ENCODE measurements around the gene WDR77. TPM values are rescaled to one million over a fixed set of nuclear protein-coding genes. Genes with fewer than 3 reads are reported as not detected.
A peak's percentile ranks its signal among the peaks of the same experiment; 100 is the strongest.

WDR77 gene
- total RNA-seq, 2 experiments from 2014 or later, result 12.4 to 15.1 TPM

DNA sequence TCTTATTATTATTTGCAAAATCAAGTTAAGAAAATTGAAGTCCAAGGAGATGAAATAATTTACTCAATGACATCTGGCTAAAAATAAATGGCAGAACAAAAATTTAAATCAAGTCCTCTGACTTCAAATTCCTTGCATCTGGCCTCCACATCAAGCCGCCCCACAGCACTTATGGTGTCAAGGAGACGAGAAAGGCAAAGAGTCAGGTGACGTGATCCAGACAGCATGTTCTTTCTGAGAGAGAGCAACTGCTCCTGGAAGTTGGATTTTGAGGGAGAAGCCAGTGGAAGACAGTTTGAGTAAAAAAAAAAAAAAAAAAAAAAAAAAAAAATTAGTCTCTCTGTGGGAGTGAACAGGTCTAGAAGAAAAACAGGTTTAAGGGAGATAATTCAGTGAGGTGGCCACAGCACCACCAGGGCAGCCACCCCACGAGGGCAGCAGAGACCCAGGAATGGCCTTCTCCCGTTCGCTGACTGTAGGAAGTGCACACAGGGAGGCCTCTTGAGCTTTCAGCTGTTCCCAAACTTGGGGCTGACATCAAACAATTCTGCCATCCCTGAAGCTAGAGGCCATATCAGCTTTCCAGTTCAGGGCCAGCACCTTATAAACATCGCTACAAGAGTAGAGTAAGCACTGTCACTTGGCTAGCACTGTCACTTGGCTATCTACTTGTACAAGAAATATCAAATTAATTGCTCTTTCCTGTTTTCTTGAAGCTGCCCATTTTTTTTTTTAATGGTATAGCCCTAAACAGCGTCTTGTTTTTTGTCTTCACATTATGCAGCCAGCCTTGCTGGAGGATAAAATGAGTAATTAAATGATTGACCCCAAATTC lies 32.5 kb upstream of the WDR77 start:
- H3K4me3 Mint-ChIP-seq, result peak overlapping the region; percentile 55
- TF ChIP-seq, protein P1, sequence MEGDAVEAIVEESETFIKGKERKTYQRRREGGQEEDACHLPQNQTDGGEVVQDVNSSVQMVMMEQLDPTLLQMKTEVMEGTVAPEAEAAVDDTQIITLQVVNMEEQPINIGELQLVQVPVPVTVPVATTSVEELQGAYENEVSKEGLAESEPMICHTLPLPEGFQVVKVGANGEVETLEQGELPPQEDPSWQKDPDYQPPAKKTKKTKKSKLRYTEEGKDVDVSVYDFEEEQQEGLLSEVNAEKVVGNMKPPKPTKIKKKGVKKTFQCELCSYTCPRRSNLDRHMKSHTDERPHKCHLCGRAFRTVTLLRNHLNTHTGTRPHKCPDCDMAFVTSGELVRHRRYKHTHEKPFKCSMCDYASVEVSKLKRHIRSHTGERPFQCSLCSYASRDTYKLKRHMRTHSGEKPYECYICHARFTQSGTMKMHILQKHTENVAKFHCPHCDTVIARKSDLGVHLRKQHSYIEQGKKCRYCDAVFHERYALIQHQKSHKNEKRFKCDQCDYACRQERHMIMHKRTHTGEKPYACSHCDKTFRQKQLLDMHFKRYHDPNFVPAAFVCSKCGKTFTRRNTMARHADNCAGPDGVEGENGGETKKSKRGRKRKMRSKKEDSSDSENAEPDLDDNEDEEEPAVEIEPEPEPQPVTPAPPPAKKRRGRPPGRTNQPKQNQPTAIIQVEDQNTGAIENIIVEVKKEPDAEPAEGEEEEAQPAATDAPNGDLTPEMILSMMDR (IDR thresholded peaks at IDR 0.05), result peak; percentile 51
- peaks cover 62% of the 10 kb centered on the region for H3K4me1 Mint-ChIP-seq (ENCODE audit: low read depth)
- H3K27ac Mint-ChIP-seq, result no peak overlapping the region
- Histone ChIP-seq H3K4me3 (ENCODE audit: low read length) (no peak overlapping the region), H3K27me3 (ENCODE audit: control insufficient read depth in 1 of 2, insufficient read depth in 2 of 2, low read length in 2 of 2) (no peaks in the 10 kb centered on the region), H3K4me1 (ENCODE audit: insufficient read depth, low read length) (peaks cover 30% of the 10 kb centered on the region), H3K9me3 (ENCODE audit: control insufficient read depth in 1 of 2, insufficient read depth in 1 of 2, low read length in 2 of 2) (no peaks in the 10 kb centered on the region), H3K27ac (ENCODE audit: low read depth in 1 of 2, low read length in 2 of 2) (no peak overlapping the region), H3K36me3 (ENCODE audit: insufficient read depth, low read length) (peaks cover 12% of the 10 kb centered on the region)
- peaks cover 19% of the 10 kb centered on the region for H3K36me3 Mint-ChIP-seq (ENCODE audit: low read depth)
- CTCF ChIA-PET, result interaction anchor here (0.6 to 2.0 kb wide), 10 partner anchors 9 to 288 kb away, joined by 3 to 10 read pairs (median 4); partner anchors contain the start of gene DDX20
- POLR2A ChIA-PET, result interaction anchor here (0.7 to 2.5 kb wide), 6 partner anchors 9 to 273 kb away, joined by 3 to 12 read pairs (median 4); partner anchors contain the start of genes ADORA3 and TMIGD3
- intact Hi-C loops (cut with DNase I, micrococcal nuclease), result loop anchor here in 1 of 2 experiments (2.0 to 5.0 kb wide), 4 partner anchors 231 to 886 kb away; no protein-coding TSS in a partner anchor
- ATAC-seq (ENCODE audit: poor library complexity) (peak; percentile 40), DNase-seq (peak; percentile 17 to 79 (median 56))
- H3K27me3 Mint-ChIP-seq, result no peaks in the 10 kb centered on the region
- H3K9me3 Mint-ChIP-seq, result no peaks in the 10 kb centered on the region

DNA sequence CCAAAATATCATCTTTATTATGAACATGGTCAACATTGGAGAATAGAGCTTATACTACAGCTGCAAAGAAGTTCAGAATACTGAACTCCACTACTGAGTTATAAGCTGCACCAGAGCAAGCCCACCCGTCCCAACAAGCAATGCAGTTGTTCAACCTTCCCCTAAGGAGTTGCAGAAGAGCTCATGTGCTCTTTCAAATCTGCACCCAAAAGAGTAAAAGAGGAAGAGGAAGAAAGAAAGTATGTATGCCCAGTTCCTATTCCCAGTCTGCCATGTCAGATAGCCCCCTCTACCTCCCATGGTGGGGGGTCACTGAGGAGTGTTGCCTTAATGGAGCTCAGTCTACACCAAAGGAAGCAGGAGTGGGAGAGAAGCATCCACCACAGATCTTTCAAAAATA lies 31.6 kb upstream of the WDR77 start:
- peaks cover 12% of the 10 kb centered on the region for H3K36me3 ChIP-seq (ENCODE audit: insufficient read depth, low read length)
- TF ChIP-seq, protein P1 (IDR thresholded peaks at IDR 0.05), result no peak
- H3K27me3 Mint-ChIP-seq, result no peaks in the 10 kb centered on the region
- ChIA-PET CTCF (interaction anchor here (1.3 to 2.0 kb wide), 2 partner anchors 27 to 289 kb away, joined by 3 to 10 read pairs; no protein-coding TSS in a partner anchor), POLR2A (interaction anchor here (1.0 to 2.5 kb wide), 2 partner anchors 10 to 28 kb away, joined by 3 to 8 read pairs; no protein-coding TSS in a partner anchor)
- DNase-seq, result no peak
- H3K27me3 ChIP-seq (ENCODE audit: control insufficient read depth in 1 of 2, insufficient read depth in 2 of 2, low read length in 2 of 2), result no peaks in the 10 kb centered on the region
- peaks cover 40% of the 10 kb centered on the region for H3K4me1 ChIP-seq (ENCODE audit: insufficient read depth, low read length)
- no peaks in the 10 kb centered on the region for H3K9me3 ChIP-seq (ENCODE audit: control insufficient read depth in 1 of 2, insufficient read depth in 1 of 2, low read length in 2 of 2)
- H3K4me3 ChIP-seq (ENCODE audit: low read length), result no peak overlapping the region
- intact Hi-C loops (cut with DNase I, micrococcal nuclease), result loop anchor here in 1 of 2 experiments (2.0 to 5.0 kb wide), 4 partner anchors 232 to 887 kb away; no protein-coding TSS in a partner anchor
- no peak overlapping the region for H3K27ac Mint-ChIP-seq
- peaks cover 71% of the 10 kb centered on the region for H3K4me1 Mint-ChIP-seq (ENCODE audit: low read depth)
- H3K9me3 Mint-ChIP-seq, result no peaks in the 10 kb centered on the region
- no peak overlapping the region for H3K4me3 Mint-ChIP-seq
- H3K36me3 Mint-ChIP-seq (ENCODE audit: low read depth), result peaks cover 21% of the 10 kb centered on the region
- no peak for ATAC-seq (ENCODE audit: poor library complexity)
- no peak overlapping the region for H3K27ac ChIP-seq (ENCODE audit: low read depth in 1 of 2, low read length in 2 of 2)

DNA sequence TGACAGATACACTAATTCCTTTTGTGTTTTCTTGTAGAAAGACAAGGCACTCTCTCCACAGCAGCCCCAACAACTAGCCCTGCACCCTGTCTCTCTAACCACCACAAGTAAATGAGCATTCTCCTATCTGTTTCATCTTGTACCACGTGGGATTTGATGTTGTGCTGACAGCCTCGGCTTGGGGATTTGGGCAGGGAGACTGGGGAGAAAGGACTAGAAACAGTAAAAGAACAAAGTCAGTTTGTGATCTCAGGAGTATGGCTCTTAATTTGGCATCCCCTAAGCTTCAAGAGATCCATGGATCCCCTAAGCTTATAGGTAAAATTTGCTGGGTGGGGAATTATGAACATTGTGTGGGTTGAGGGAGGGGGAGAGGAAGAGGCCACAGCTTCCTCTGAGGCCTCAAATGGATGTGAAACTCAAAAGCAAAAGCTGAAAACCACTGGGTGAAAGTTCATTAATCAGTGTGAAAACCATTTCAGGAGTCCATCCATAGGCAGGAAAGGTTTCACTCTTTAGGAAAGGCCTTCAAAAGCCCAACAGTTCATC lies 27.8 kb upstream of the WDR77 start:
- no peaks in the 10 kb centered on the region for H3K9me3 Mint-ChIP-seq
- Histone ChIP-seq H3K27me3 (ENCODE audit: control insufficient read depth in 1 of 2, insufficient read depth in 2 of 2, low read length in 2 of 2) (no peaks in the 10 kb centered on the region), H3K27ac (ENCODE audit: low read depth in 1 of 2, low read length in 2 of 2) (peak overlapping the region; percentile 42 to 61), H3K4me1 (ENCODE audit: insufficient read depth, low read length) (peaks cover 65% of the 10 kb centered on the region), H3K36me3 (ENCODE audit: insufficient read depth, low read length) (peaks cover 12% of the 10 kb centered on the region), H3K4me3 (ENCODE audit: low read length) (peak overlapping the region; percentile 57), H3K9me3 (ENCODE audit: control insufficient read depth in 1 of 2, insufficient read depth in 1 of 2, low read length in 2 of 2) (no peaks in the 10 kb centered on the region)
- H3K4me1 Mint-ChIP-seq (ENCODE audit: low read depth), result peaks cover 73% of the 10 kb centered on the region
- POLR2A ChIA-PET, result interaction anchor here (0.6 to 7.7 kb wide), 19 partner anchors 10 to 513 kb away, joined by 3 to 81 read pairs (median 4); partner anchors contain the start of genes ADORA3, DDX20, LRIF1 and RAP1A
- TF ChIP-seq, protein P1 (IDR thresholded peaks at IDR 0.05), result no peak
- no peaks in the 10 kb centered on the region for H3K27me3 Mint-ChIP-seq
- CTCF ChIA-PET, result interaction anchor here (1.3 to 2.2 kb wide), 3 partner anchors 26 to 77 kb away, joined by 3 to 7 read pairs (median 5); no protein-coding TSS in a partner anchor
- peaks cover 33% of the 10 kb centered on the region for H3K36me3 Mint-ChIP-seq (ENCODE audit: low read depth)
- intact Hi-C loops (cut with DNase I, micrococcal nuclease), result loop anchor here in 1 of 2 experiments (10.0 kb wide), 1 partner anchor 288 kb away; no protein-coding TSS in a partner anchor
- peak overlapping the region; percentile 95 for H3K4me3 Mint-ChIP-seq
- DNase-seq, result peak in 13 of 14 experiments; percentile 9 to 84 (median 26)
- peak; percentile 81 for ATAC-seq (ENCODE audit: poor library complexity)
- peak overlapping the region; percentile 96 for H3K27ac Mint-ChIP-seq
